Measurements from ENCODE around the gene NRGN.

- TF ChIP-seq CTCF (IDR thresholded peaks at IDR 0.05) = no peak
- TF ChIP-seq JUN (CRISPR knock-in tag; IDR thresholded peaks at IDR 0.05) = no peak
- no peak for TF ChIP-seq FOXK1 (CRISPR knock-in tag; IDR thresholded peaks at IDR 0.05)
- no peak for TF ChIP-seq ELF4 (CRISPR knock-in tag; IDR thresholded peaks at IDR 0.05; ENCODE audit: low read depth)
- no peak for TF ChIP-seq ZNF281 (CRISPR knock-in tag; IDR thresholded peaks at IDR 0.05)
- no peak for TF ChIP-seq NFE2L1 (CRISPR knock-in tag; IDR thresholded peaks at IDR 0.05)
- no peak for TF ChIP-seq HMGXB4 (CRISPR knock-in tag; IDR thresholded peaks at IDR 0.05)
- TF ChIP-seq RORB (CRISPR knock-in tag; IDR thresholded peaks at IDR 0.05) = no peak
- no peak for TF ChIP-seq MAX (CRISPR knock-in tag; IDR thresholded peaks at IDR 0.05)
- TF ChIP-seq ESRRA (CRISPR knock-in tag; IDR thresholded peaks at IDR 0.05; ENCODE audit: borderline replicate concordance) = no peak
- no peak for TF ChIP-seq GRHL2 (CRISPR knock-in tag; IDR thresholded peaks at IDR 0.05; ENCODE audit: insufficient replicate concordance, severe bottlenecking)
Measured at GRCh38 chr11:124736736-124737135, 3.0 kb upstream of the NRGN start.
